GM06990 (cell line): ENCODE data around the gene SWAP70.

Source experiments
- DNase-seq: peaks from one replicate; pipeline ENCODE4 v3.0.0-alpha.2; 2011; ENCODE audit not compliant: insufficient read length; ENCODE audit errors: extremely low read depth
- H3K27me3 ChIP-seq: replicated peaks from 2 replicates; pipeline ENCODE4 v1.6.0; 2011; ENCODE audit warnings: low read length; ENCODE audit not compliant: control insufficient read depth, insufficient read depth
- H3K36me3 ChIP-seq: 2 replicates; pipeline ENCODE4 v1.5.1; 2011; ENCODE audit warnings: low read length; ENCODE audit not compliant: control insufficient read depth, insufficient read depth
- H3K4me3 ChIP-seq: replicated peaks from 2 replicates; pipeline ENCODE4 v1.5.1; 2011; ENCODE audit warnings: low read depth, mild to moderate bottlenecking, control low read depth, low read length
- TF ChIP-seq, protein P1 (sequence below): IDR thresholded peaks from 2 replicates; pipeline ENCODE4 v1.5.1; 2011; ENCODE audit warnings: low read length, control low read depth, mild to moderate bottlenecking, inconsistent platforms; ENCODE audit not compliant: insufficient read depth, poor library complexity, severe bottlenecking

Gene SWAP70

DNA sequence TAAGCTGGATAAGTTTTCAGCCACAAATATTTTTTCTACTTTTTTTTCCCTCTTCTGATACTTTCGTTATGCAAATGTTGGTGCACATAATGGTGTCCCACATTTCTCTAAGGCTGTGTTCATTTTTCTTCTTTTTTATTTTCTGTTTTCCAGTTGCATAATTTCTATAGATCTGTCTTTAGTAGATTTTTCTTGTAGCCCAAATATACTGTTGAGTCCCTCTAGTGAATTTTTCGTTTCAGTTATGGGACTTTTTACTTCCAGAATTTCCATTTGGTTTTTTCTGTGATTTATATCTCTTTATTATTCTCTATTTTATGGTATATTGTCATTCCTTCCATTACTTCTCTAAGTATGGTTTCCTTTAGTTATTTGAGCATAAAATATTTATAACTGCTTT is 72.0 kb downstream of the SWAP70 start:
- peaks cover 11% of the 10 kb centered on the region for H3K36me3 ChIP-seq
- TF ChIP-seq, protein P1, sequence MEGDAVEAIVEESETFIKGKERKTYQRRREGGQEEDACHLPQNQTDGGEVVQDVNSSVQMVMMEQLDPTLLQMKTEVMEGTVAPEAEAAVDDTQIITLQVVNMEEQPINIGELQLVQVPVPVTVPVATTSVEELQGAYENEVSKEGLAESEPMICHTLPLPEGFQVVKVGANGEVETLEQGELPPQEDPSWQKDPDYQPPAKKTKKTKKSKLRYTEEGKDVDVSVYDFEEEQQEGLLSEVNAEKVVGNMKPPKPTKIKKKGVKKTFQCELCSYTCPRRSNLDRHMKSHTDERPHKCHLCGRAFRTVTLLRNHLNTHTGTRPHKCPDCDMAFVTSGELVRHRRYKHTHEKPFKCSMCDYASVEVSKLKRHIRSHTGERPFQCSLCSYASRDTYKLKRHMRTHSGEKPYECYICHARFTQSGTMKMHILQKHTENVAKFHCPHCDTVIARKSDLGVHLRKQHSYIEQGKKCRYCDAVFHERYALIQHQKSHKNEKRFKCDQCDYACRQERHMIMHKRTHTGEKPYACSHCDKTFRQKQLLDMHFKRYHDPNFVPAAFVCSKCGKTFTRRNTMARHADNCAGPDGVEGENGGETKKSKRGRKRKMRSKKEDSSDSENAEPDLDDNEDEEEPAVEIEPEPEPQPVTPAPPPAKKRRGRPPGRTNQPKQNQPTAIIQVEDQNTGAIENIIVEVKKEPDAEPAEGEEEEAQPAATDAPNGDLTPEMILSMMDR: no peak
- no peak overlapping the region for H3K4me3 ChIP-seq

DNA sequence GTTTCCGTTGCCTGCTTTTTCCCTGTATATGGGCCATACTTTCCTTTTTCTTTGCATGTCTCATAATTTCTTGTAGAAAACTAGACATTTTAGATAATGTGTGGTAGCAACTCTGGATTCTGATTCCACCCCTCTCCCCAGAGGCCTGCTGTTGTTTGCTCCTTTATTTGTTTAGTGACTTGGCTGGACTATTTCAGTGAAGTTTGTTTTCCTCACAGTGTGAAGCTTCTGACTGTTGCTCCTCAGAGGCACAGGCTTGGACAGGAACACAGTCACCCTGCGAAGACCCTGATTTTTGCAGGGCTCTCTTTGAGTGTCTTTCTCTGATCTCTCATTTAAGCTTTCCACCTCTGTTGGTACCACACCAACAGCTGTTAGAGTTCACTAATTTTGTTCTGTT is 72.5 kb downstream of the SWAP70 start:
- H3K27me3 ChIP-seq: no peaks in the 10 kb centered on the region
- TF ChIP-seq, protein P1: no peak
- H3K4me3 ChIP-seq: no peak overlapping the region
- H3K36me3 ChIP-seq: peaks cover 11% of the 10 kb centered on the region
- DNase-seq: no peak

More for the DNA sequence above, 72.0 kb downstream of the SWAP70 start:
- no peaks in the 10 kb centered on the region for H3K27me3 ChIP-seq
- DNase-seq: no peak

DNA sequence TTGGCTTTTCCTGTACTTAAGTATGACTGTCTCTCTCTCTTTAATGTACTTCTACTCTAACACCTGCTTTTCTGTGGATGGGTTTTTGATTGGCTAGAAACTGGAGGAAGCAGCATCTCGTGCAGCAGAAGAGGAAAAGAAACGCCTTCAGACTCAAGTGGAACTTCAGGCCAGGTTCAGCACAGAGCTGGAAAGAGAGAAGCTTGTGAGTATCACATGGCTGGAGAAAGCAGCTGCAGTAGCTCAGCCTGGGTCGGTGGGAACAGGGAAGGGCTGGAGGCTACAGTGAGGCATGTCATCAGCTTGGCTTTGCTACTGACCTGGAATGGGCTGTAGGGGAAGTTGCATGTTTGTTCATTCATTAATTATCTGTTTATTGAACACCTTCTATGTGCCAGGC is 74.2 kb downstream of the SWAP70 start:
- H3K4me3 ChIP-seq: no peak overlapping the region
- TF ChIP-seq, protein P1: no peak
- no peak for DNase-seq
- peaks cover 10% of the 10 kb centered on the region for H3K36me3 ChIP-seq
- H3K27me3 ChIP-seq: no peaks in the 10 kb centered on the region

DNA sequence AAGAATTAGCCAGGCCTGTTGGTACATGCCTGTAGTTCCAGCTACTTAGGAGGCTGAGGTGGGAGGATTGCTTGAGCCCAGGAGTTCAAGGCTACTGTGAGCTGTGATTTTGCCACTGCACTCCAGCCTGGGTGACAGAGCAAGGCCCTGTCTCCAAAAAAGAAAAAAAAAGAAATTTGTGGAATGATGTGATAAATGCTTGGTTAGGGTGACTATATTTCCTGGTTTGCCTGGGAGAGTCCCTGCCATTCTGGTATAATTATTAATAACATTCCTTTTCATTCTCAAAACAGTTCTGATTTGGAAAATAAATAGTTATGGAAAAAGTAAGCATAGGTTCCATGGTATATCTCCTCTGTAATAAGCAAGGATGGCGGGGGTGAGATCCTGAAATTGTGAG is 74.8 kb downstream of the SWAP70 start:
- TF ChIP-seq, protein P1: no peak
- H3K36me3 ChIP-seq: peaks cover 8% of the 10 kb centered on the region
- H3K27me3 ChIP-seq: no peaks in the 10 kb centered on the region
- no peak overlapping the region for H3K4me3 ChIP-seq
- DNase-seq: no peak

DNA sequence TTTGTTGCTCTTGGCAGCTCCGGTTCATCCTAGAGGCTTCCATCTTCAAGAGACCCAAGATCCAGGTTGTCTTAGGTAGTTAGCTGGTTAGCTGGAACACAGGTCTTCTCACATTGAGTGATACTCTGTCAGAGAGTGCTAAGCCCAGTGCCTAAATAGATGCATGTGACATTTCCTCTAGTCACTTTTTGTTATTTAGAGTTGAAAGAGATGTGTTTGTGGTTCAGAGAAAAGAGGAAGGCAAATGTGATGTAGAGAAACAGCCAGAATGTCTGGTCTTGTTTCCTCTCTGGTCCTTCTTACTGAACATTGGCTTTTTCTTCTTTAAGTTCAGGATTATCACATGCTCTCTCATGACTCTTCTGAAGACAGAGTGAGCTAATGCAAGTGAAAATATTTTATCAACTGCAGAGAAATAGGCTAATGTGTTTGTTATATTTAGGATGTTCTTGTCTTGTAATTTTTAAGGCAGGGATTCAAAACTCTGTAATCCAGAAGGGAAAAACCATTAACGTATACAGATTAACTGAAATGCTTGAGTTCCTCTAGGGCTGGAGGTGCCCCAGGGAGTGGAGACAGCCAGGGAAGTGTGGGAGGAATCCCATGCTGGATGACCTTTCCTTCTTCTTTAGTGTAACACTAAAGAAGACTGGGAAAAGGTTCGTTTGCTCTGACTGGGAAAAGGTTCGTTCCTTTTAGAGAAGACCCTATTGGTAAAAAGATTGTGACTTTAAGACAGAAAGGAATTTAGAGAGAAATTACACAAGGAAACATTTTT is 75.4 kb downstream of the SWAP70 start:
- DNase-seq: no peak
- no peak overlapping the region for H3K4me3 ChIP-seq
- TF ChIP-seq, protein P1: no peak
- no peaks in the 10 kb centered on the region for H3K27me3 ChIP-seq
- H3K36me3 ChIP-seq: peaks cover 8% of the 10 kb centered on the region

DNA sequence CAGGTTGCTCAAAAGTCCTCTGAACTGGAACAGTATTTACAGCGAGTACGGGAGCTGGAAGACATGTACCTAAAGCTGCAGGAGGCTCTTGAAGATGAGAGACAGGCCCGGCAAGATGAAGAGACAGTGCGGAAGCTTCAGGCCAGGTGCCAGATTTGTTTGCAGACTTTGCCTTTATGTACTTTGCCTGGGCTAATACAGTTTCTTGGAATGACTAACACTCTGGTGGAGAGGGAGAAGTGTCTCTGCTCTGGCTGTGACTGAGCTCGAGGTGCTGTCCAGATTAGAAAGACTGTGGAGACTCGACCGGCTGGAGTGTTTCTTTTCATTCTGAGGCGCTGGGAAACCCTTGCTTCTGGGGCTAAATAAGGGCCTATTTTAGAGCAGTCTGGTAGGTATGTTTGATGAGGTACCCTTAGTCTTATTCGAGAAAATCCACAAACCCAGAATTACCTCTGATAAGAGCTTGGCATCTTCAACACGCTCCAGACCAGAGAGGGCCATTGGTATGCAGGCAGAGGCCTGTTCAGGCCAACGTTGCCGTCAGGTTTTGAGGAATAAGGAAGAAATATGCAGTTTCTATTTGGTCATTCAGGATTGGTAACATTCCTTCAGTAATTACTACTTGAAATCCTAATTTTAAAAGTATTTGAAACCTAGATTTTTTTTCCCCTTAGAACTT is 76.5 kb downstream of the SWAP70 start:
- peaks cover 8% of the 10 kb centered on the region for H3K36me3 ChIP-seq
- H3K4me3 ChIP-seq: no peak overlapping the region
- H3K27me3 ChIP-seq: no peaks in the 10 kb centered on the region
- no peak for DNase-seq
- TF ChIP-seq, protein P1: no peak
